Suppressor macrophage (primary cell): ENCODE measurements around the gene SLC10A2.
A peak's percentile ranks its signal among the peaks of the same experiment; 100 is the strongest.
"Not testable (repeated sequence)": the region's sequence is repeated elsewhere in the genome, so short reads cannot be mapped to it uniquely, and the experiment has no call there.

Source experiments
- DNase-seq, 4 experiments: peaks; one replicate each; pipeline ENCODE4 v3.0.0-alpha.2; 2020 to 2022
- total RNA-seq, 17 experiments: gene quantifications; one replicate each; lab custom pipeline; 2026; ENCODE audit warnings: mixed read lengths in 6 of 17, inconsistent platforms in 3 of 17; lab: John Stamatoyannopoulos, UW

The SLC10A2 gene, protein sequence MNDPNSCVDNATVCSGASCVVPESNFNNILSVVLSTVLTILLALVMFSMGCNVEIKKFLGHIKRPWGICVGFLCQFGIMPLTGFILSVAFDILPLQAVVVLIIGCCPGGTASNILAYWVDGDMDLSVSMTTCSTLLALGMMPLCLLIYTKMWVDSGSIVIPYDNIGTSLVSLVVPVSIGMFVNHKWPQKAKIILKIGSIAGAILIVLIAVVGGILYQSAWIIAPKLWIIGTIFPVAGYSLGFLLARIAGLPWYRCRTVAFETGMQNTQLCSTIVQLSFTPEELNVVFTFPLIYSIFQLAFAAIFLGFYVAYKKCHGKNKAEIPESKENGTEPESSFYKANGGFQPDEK
- 0 to 0.55 (median 0) reads per million in 17 experiments for total RNA-seq

DNA sequence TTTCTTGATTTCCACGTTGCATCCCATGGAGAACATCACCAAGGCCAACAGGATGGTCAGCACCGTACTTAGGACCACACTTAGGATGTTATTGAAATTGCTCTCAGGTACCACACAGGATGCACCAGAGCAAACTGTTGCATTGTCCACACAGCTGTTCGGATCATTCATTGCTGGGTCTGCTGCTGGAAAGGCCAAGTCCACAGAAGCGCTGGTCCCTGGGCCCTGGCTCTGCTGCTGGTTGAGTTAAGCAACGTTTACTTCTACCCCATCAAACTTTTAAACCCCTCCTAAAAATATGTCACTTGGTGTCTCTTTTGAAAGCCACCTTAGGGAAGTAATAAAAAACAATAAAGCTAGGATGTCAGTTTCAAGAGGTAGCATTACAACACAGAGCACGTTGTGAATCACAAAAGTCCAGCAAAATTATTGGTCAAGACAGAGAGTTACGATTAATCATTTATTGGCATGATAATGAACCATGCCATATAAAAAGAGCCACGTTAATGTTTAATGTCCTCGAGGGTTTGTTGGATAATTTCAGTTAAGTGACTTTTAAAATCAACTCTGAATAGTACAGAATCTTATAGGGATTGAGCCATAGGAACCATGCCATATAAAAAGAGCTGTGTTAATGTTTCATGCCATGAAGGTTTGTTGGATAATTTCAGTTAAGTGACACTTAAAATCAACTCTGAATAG, at the start of gene SLC10A2:
TSS of gene SLC10A2 (minus strand) at position 339 of the 702 bp plus-strand sequence. CDS start at position 171, 168 bp downstream.
- no peak for DNase-seq

- DNase-seq = no peak
Measured at GRCh38 chr13:103107580-103107979, 41.4 kb upstream of the SLC10A2 start.

DNA sequence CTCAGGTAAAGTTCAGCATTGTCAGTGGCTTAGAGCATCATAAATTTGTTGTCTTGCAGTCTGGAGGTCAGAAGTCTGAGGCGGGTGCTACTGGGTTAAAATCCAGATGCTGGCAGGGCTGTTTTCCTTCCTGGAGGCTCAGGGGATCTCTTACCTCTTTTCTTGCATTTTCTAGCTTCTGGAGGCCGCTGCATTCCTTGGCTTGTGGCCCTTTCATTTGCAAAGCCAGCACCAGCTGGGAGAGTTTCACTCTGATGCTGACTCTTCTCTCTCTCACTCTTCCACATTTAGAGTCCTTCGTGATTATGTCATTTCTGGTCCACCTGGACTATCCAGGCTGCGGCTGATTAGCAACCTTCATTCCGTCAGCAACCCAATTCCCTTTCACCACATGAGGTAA, 38.1 kb upstream of the SLC10A2 start:
- DNase-seq = no peak

GRCh38 chr13:103103456-103103855, 37.2 kb upstream of the SLC10A2 start:
- DNase-seq = peak in 1 of 4 experiments; percentile 12

GRCh38 chr13:103102482-103102881, 36.3 kb upstream of the SLC10A2 start:
- DNase-seq = no peak

- no peak for DNase-seq
Measured at GRCh38 chr13:103101901-103102300, 35.7 kb upstream of the SLC10A2 start.

- DNase-seq = no peak
Measured at GRCh38 chr13:103101500-103101899, 35.3 kb upstream of the SLC10A2 start.

GRCh38 chr13:103100830-103101229, 34.6 kb upstream of the SLC10A2 start:
- DNase-seq = no peak

- DNase-seq = no peak
Measured at GRCh38 chr13:103099722-103100293, 33.6 kb upstream of the SLC10A2 start.

GRCh38 chr13:103098535-103098934, 32.3 kb upstream of the SLC10A2 start:
- no peak for DNase-seq

DNA sequence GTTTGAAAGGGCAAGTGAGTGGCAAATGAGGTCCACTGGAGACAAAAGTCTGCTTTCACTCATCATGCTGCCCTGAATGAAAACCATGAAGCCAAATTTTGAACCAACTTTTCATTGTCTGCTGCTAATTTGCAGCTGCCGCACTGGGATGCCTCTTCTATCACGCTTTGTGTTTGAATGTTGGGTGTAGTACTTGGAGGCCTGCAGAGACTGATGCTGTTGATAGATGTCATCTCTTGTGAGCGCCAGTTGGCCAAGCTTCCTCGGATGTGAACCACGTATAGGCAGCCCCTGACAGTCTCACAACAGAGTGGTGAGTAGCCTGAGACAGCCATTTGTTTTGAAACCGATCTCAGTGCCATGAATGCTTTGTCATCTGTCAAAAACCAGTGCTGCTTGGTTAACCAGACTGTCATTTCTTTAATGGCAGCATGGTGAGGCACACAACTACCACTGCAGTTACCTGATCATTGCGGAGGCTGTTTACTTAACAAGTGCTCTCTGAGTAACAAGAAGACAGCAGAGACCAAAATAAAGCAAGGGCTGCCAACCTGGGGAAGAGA, 31.2 kb upstream of the SLC10A2 start:
- DNase-seq = no peak

DNA sequence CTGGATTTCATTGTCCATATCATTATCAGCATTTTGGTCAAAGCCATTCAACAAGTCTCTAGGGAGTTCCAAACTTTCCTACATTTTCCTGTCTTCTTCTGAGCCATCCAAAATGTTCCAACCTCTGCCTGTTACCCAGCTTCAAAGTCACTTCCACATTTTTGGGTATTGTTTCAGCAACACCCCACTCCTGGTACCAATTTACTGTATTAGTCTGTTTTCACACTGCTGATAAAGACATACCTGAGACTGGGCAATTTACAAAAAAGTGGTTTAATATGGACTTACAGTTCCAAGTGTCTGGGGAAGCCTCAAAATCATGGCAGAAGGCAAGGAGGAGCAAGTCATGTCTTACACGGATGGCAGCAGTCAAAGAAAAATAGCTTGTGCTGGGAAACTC, 27.4 kb upstream of the SLC10A2 start:
- not testable (repeated sequence) for DNase-seq

DNA sequence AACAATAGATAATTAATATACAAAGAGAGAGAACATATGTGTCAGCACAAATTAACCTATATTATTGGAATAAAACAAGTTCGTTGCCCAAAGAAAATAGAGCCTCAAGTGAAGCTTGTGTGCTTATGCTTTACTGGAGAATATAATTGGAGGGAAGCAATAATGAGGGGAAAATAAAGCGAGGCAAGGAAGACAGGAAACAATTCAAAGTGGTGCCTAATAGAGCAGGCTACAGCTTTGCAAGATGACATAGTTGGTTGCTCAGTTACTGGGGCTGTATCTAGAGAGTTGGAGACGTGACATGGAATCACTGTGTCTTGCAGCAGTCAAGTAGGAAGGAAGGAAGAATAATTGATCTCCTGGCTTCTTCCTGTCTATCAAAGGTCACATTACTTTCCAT, 21.1 kb upstream of the SLC10A2 start:
- no peak for DNase-seq

DNA sequence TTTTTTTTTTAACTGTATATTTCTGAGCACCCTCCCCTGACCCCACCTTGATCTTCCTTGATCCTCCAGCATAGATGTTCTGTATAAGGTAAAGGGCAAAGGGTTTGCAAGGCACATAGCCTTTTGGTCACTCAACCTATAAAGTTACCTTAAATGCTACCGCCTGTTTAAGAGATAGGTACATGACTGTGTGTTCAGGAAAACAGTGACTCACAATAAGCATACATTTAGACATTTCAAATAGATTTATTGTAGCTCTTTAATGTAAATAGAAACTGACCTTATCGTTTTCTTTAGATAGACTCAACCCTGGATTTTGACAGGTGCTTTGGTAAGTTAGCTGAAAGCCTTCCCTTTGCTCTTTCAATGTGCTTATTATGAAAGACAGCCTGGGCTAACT, 15.2 kb upstream of the SLC10A2 start:
- DNase-seq = no peak

DNA sequence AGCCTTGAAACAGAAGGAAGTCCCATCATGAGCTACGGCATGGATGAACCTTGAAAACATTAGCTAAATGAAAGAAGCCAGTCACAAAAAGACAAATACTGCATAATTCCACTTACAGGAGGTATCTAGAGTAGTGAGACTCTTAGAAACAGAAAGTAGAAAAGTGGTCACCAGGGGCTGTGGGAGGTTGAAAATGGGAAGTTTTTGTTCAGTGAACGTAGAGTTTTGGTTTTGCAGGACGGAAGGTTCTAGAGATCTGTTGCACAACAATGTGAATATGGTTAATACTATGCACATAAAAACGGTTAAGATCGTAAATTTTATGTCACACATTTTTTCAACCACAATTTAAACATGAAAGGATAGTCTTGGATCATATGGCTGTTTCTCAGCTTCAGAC, 11.9 kb upstream of the SLC10A2 start:
- DNase-seq = peak in 1 of 4 experiments; percentile 0

DNA sequence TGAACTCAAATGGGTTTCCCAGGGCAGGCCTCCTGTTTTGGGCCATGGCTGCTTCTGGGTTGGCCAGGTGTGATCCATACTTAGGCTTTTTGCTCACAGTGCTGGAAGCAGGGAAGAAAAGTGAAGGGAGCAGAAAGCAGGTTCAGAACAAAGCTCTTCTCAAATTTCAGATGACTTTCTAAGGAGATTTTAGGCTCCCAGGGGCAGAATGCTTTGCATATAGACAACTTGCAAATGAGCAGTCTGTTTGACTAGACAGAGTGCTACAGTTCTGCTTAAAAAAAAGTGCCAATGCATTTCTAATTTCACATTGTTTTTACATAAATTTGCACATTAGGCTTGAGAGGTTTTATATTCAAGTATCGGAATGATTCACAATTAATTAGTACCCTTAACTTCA, 2.6 kb upstream of the SLC10A2 start:
- no peak for DNase-seq

DNA sequence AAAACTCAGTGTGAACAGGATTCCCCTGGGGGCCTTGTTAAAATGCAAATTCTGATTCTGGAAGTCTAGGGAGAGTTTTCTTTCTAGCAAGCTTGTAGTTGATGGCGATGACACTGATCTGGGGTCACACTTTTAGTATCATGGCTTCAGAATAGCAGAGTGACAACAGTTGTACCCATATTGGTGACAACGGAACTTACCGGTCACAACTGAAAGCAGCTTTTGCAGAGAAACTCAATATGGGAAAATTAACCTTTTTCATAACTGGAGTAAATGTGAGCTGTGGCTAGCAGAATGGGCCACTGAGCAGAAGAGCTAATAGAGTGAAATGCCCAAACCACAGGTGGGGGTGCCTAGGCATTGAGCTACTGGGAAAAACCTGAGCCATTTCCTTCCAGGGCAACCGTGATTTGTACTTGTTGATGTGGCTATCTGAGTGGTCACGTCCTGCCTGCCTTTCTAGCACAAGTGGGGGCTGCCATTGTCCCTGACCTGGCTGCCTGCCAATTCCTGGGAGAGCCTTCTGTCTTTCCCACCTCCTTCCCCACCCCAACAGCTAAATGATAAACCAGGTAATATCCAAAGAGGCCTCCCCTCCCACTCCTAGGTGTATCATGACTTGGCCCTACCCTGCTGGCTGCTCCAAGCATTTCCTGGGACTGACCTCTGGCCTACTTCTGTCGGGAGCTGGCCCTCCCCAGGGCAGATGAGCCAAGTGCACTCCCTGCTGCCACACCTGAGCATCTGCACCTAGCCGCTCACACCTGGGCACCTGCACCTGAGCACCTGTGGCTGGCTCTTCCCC, 1.7 kb upstream of the SLC10A2 start:
- no peak for DNase-seq

GRCh38 chr13:103066781-103067345, 646 bp upstream of the SLC10A2 start:
- DNase-seq = no peak

GRCh38 chr13:103063376-103063775, 2.8 kb downstream of the SLC10A2 start:
- no peak for DNase-seq

DNA sequence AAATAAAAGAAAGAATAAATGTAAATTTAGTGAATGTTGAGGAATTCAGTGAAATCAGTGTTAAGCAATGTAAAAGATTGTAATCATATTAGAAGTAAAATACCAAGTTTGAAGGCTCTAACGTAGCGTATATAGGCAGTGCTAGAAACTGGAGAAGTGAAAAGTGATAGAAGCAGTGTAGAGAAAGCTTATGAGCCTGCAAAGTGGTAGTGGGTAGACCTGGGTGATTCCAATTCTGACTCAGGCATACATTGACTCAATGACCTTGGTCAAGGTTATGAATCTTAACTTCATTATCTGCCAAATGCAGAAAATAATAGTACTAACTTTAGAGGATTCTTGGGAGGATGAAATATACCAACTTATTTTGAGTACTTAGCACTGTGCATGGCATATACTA, 4.1 kb downstream of the SLC10A2 start:
- no peak for DNase-seq

DNA sequence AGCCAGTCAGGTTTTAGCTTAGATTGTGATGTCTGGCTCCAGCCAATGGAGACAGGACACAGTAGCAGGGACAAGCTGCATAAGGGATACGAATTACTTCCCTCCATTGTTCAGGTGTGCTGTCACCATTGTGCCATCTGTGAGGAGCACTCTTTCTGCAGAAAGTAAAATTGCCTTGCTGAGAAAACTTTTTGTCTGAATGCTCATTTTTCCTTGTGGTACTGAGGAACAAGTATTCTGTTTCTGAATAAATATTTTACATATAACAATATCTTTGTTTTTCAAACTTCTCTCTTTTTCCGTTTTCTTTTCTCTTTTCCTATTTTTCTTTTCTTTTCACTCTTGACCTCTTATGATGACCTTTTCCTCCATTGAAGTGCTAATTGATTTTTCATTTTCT, 10.2 kb downstream of the SLC10A2 start:
- no peak for DNase-seq

DNA sequence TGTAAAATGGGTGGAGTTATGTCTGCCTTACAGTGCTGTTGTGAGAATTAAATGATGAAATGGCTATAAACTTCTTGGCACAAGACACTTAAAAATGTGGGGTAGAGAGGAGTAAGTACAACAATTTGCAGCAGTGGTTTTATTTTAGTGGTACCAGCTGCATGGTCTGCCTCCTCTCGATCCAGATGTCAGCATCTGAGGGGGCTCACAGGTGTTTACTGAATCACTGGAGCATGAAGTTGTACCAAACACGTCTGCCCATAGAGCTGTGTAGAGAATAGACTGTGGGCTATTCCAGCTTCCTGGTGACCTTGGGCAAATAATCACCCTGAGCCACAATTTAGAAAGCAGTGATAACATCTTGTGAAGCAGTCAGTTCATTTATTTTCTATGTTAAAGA, 11.1 kb downstream of the SLC10A2 start:
- no peak for DNase-seq
